ENCODE measurements around the gene SYPL2.
A peak's percentile ranks its signal among the peaks of the same experiment; 100 is the strongest.
"Not testable (repeated sequence)": the region's sequence is repeated elsewhere in the genome, so short reads cannot be mapped to it uniquely, and the experiment has no call there.

Gene SYPL2

DNA sequence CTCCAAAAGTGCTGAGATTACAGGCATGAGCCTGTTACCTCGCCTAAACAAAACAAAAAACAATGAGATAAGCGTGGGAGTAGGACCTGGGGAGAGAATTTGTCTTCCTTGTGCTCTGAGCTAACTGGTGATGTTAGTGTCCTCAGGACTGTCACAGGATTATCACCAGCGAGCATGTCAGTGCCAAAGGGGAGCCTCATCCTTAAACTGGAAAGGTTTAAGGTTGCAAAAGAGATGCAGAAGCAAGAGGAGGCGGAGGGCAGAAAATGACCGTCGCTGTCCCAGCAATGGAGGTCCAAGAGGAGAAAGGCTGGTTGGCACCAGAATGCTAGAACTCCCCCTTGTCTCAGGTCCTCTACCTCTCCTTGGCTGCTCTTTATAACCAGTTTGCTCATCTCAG is 3.9 kb downstream of the SYPL2 start:
- DNase-seq (ENCODE audit: low read depth, low spot score) = no peak

DNA sequence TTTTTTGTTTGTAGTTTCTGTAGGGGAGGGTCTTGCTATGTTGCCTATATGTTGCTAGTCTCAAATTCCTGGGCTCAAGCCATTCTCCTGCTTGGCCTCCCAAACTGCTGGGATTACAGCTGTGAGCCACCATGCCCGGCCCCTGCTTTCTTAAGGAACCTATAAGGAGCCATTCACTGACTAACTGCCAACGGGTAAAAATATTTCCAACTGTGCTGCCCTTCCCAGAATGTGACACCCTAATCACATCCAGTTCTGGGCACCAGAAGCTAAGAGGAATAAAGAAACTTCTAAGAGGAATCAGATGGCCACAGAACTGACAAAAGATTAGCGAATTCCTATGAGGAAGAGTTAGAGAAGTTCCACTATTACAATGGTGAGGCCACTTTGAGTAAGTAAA is 6.4 kb downstream of the SYPL2 start:
- no peak for DNase-seq (ENCODE audit: low read depth, low spot score)

DNA sequence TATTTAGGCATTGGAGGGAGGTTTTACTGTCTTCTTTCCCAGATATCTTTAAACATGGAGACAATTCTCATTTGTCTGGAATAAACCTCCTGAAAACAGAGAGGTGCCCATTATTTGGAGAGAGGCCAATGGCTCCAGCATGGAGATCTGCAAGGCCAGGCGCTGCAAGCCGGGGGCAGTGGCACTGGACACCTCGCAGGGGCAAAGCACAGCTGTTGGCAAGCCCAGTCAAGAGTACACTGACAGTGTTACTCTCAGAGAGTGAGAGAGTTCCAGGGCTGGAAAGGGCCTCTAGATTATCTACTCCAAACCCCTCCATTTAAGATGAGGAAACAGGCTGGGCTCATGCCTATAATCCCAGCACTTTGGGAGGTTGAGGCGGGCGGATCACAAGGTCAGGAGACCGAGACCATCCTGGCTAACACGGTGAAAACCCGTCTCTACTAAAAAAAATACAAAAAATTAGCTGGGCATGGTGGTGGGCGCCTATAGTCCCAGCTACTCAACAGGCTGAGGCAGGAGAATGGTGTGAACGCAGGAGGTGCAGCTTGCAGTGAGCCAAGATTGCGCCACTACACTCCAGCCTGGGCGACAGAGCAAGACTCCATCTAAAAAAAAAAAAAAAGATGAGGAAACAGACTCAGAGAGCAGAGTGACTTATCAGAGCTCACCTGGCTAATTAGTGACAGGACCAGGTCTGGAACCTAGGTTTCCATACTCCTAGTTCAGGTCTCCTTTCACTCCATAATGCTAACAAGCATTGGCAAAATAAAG is 7.1 kb downstream of the SYPL2 start:
- not testable (repeated sequence) for DNase-seq (ENCODE audit: low read depth, low spot score)

DNA sequence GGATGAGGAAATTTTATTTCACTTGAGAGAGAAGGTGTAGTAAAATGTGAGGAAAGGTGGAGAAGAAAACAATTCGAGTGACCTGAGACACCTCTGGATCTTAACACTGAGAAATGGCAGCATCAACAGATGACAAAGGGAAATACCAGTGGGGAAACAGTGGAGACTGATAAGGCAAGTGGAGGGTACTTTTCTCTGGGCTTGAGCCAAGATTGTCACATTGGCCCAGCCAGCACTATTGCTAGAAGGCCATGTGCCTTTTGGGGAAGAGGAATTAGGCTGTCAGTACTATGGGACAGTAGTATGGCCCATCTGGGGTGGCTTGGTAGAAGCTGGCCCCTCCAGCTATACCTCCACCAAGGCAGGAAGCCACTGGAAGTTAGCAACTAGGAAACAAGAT is 8.4 kb downstream of the SYPL2 start:
- no peak for DNase-seq (ENCODE audit: low read depth, low spot score)

DNA sequence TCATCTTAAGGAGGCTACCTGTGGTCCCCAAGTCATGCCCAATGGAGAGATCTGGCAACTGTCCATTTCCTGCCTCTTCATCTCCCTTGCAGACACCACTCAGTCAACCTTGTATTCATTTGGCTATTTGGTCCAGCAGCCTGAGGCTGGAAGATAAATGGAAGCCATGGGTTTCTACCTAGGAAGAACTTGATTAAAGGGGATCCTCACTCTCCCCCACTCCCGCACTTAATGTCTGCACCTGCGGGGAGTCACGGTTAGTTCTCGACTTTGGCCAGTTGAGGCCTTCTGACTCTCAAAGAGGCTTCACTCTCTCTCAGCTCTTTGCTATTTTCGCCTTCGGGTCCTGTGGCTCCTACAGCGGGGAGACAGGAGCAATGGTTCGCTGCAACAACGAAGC is 8.9 kb downstream of the SYPL2 start:
- DNase-seq (ENCODE audit: low read depth, low spot score) = no peak

DNA sequence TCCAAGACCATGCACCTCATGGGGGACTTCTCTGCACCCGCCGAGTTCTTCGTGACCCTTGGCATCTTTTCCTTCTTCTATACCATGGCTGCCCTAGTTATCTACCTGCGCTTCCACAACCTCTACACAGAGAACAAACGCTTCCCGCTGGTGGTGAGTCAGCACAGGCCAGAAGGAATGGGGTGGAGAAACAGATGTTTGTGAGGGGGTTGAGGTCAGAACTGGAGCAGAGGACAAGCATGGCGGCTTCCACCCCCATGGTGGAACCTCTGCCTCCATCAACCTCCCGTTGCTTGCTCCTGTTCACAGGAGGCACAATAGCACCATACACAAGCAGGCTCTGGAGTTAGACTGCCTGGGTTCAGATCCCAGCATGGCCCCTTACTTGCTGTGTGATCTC is 10.5 kb downstream of the SYPL2 start:
- DNase-seq (ENCODE audit: low read depth, low spot score) = no peak

DNA sequence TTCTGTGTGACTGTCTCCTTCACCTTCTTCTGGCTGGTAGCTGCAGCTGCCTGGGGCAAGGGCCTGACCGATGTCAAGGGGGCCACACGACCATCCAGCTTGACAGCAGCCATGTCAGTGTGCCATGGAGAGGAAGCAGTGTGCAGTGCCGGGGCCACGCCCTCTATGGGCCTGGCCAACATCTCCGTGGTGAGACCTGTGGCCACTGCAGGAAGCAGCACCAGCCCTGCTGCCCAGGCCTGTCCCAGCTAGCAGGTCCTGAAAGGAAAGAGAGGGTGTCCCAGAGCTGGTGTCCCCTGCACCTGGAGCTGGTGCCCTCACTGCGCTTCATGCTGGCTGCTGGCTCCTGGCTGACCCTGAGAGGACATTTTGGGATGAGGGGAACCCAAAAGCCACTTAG is 11.5 kb downstream of the SYPL2 start:
- DNase-seq (ENCODE audit: low read depth, low spot score) = no peak

DNA sequence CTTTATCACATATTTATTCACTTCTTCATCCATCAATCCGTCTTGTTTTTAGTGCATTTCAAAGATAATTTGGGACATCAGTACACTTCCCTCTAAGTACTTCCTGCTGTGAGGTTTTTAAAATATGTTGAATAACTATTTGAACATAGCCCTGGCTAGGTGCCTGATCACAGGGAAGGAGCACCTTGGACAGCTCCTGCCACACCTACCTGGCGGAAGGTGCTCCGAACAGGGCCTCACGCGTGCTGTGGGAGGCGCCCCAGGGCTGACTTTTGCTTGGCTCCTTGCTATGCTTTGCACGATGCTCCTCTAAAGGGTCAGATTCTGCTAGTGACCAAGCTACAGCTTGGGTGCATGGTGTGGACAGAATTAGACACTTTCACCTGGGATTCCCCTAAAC is 12.5 kb downstream of the SYPL2 start:
- DNase-seq (ENCODE audit: low read depth, low spot score) = no peak

DNA sequence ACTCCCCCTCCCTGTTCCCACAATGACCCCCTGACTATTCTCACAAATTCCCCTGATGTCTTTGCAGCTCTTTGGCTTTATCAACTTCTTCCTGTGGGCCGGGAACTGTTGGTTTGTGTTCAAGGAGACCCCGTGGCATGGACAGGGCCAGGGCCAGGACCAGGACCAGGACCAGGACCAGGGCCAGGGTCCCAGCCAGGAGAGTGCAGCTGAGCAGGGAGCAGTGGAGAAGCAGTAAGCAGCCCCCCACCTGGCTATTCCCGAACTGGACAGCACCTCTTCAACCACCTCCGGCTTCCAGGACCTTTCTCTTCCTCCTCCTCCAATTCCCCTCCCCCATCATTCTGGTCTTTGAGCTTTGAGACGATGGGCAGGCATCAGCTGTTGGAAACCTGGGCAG is 13.0 kb downstream of the SYPL2 start:
- DNase-seq (ENCODE audit: low read depth, low spot score) = no peak

DNA sequence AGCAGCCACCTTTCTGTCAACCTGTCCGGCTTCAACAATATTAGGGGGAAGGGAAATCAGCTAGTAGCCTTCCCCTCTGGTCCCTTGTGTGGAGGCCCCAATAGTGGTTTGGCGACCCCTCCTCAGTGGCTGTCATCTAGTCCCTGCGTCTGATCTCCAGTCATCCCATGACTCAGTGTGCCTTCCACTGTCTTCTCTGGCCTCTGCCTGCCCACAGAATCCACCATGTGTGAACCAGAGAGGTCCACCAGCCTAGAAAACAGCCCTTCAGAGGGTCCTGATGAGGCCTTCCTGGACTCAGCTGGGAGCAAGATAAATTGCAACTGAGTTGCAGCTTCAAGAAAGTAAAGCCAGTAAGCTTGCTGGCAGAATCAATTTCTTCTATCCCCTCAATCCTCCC is 13.6 kb downstream of the SYPL2 start:
- DNase-seq (ENCODE audit: low read depth, low spot score) = no peak

DNA sequence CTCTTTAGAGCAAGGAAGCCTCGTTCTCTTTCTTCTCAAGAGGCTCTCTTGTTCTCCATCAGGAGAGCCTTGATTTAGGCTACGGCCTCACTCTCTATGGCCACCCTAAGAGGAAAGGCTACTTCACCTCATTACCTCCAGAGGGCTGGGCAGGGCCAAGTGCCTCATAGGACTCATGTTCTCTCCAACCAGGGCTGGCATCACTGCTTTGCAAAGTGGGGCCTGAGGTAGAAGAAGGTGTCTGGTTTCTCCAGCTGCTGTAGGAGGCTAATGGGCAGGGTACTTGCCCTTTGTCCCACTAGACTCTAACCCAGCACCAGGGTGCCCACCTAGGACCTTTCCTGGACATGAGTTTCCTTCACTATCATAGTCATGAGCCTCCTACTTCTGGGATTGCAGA is 15.3 kb downstream of the SYPL2 start:
- DNase-seq (ENCODE audit: low read depth, low spot score) = no peak

DNA sequence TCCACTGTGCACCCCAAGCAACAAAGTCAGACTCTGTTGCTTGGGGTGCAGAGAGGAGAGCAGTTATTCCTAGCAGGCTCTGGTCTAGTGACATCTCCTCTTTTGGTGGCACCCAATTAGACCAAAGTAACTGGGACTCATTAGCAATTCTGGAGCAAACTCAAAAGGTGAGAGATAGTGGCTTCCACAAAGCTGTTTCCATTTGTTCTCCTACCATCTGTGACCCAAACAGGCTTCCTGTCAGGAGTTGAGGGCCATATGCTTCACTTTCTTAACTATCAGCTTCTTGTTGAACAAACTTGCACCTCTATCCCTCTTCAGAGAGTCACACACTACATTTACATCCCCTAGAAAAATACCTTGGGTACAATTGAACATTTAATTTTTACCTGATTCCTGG is 15.9 kb downstream of the SYPL2 start:
- no peak for DNase-seq (ENCODE audit: low read depth, low spot score)

DNA sequence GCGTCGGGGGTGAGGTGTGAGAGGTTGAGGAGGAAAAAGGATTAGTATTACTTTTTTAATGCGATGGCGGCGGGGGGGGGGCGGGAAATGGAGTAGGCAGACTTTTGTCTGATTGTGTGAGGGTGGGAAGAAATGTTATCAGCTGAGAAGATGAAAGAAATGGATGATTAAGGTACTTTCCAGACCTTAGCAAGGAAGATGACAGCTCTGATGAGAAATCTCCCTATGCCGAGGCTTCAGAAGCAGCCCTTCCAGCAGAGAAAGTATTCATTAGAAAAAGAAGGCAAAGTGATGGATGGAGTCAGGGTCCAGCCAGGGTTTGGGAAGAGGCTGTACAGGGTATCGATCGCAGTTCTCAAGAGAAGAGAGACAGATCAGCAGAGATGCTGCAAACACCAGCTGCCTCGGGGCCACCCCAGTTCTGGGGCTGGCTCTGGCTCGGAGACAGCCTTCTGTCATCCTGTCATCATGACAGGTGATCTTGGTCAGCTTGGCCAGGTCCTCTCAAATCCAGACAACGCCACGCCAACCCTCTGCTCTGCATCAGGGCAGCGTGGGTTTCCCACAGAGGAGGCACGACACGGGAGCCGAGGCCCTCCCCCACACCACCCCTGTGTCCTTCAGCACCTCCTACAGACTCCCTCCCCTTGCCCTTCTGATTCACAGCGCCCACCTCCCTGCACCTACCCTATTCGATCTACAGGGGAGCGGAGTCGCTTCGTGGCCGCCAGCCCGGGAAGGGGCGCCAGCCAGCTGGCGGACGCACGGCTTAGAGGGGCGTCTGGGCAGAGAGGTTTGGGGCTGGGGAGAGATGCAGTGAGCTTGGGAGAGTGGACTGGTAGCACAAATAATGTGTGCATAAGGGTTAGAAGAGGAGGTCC is 16.7 kb downstream of the SYPL2 start:
- DNase-seq (ENCODE audit: low read depth, low spot score) = no peak

DNA sequence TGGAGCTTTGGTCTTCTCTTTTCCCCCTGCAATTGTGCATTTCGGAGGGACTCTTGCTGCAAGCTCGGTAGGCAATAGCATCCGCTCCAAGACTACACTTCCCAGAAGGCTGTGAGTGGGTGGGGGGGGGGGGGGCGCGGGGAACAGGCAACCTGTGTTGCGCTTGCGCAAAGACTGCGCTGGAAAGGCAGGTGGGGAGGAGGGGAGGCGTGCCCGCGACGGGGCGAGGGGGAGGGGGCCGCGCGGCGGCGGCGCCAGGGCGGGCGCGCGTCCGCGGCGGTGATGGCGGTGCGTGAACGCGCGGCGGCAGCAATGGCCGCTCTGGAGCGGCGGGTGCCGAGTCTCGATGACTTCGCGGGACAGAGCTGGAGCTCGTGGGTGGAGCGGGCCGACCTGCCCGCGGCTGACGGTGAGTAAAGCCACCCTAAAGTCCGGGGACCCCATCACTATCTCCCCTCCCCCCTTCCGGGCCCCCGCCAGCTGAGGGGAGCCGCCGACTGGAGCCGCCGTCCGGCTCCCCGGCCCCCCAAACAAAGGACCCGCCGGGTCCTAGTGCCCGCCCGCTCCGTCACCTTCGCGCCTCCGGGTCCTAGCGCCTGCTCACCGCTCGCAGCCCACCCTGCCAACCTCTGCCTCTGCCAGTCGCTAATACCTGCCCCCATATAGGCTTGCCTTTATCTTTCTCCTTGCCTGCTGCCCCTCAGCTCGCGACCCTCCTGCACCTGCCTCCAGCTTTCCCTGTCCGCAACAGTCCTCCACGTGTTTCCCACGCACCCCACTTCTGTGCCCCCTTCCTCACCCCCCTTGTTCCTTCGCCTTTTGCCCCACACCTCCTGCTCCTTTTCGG is 17.5 kb downstream of the SYPL2 start, which contains the start of gene ATXN7L2:
Gene ATXN7L2 (plus strand): TSS at position 234 of the 847 bp plus-strand sequence. CDS start 49 bp downstream, at position 283.
- peak; percentile 87 for DNase-seq (ENCODE audit: low read depth, low spot score)

DNA sequence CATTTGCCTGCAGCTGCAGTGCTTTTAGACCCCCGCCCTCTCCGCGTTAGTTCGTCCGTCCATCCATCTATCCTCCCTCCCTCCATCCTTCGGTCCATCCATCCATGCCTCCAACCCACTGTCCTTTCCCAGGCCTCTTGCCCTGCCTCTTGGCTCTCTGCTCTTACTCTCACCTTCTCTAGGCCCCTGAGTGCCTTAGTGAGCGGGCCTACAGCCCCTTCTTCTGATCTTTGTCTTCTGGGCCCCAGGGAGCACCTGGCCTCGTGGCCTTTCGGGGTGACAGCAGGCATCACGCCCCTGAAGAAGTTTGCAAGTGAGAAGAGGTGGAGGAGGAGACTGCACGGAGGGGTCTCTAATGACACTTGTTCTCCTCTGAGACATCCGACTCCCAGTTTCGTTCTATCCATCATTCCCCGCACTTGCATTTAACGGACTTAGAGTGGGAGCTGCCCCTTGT is 18.2 kb downstream of the SYPL2 start:
- DNase-seq (ENCODE audit: low read depth, low spot score) = no peak

DNA sequence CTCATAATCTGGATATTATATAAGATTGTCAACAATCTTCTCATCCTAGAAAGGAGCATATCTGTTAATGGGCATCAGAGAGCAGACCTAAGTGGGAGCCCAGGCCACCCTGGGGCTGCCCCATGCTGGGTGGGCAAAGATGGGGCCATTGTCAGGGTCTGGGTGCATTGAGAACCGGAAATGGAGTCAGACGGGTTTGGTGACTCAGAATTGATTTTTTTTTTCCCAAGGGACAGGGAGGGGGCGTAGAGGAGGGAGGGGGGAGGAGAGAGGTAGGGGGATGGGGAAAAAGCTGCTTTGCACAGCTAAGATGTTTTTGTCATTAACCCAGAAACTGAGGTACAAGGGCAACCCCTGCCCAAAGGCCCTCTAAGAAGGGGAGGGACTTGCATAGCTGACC is 18.7 kb downstream of the SYPL2 start:
- no peak for DNase-seq (ENCODE audit: low read depth, low spot score)

DNA sequence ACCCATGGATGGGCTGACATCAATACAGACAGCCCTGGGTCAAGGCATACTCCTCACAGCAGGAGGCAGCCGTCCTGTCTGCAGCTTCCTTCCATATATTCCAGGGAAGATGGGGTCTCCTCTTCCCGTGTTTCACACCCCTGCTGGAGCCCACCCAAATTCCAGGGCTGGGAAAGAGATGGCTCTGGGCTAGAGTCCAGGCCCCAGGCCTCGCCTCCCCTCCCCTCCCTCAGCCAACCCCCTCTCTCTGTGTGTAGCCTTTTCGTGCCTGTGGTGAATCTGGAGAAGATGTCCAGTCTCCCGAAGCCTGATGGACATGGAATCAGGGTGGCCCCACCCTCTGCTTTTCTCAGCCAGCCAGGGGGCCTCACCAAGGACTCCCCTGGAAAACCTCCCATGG is 20.9 kb downstream of the SYPL2 start:
- DNase-seq (ENCODE audit: low read depth, low spot score) = no peak

DNA sequence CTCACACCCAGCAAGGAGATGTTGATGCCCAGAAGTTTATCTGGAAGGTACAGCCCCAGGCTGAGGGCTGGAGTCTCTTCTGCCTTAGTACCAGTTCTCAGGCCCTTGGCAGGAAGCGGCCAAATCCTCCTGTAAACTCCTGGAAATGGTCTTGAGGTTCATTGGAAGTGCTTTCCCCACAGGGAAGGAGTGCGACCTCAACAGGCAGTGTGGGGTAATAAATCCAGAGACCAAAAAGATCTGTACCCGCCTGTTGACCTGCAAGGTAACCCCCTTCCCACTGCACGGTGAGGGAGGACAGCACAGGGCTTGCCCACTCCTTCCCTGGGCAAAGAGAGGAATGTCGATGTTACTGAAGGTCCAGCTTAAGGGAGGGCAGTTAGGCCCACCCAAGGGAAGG is 21.9 kb downstream of the SYPL2 start:
- DNase-seq (ENCODE audit: low read depth, low spot score) = no peak

DNA sequence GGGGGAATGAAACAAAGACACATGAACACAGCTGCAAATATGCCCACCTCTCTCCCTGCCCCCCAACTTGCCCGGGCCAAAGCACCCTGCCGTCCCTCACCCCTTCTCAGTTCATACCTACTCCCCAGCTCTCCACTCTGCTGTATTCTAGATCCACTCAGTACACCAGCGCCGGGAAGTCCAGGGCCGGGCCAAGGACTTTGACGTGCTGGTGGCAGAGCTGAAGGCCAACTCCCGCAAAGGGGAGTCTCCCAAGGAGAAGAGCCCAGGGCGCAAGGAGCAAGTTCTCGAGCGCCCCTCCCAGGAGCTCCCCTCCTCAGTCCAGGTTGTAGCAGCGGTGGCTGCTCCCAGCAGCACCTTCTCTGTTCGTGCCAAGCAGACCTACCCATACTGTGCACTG is 22.4 kb downstream of the SYPL2 start:
- DNase-seq (ENCODE audit: low read depth, low spot score) = no peak

DNA sequence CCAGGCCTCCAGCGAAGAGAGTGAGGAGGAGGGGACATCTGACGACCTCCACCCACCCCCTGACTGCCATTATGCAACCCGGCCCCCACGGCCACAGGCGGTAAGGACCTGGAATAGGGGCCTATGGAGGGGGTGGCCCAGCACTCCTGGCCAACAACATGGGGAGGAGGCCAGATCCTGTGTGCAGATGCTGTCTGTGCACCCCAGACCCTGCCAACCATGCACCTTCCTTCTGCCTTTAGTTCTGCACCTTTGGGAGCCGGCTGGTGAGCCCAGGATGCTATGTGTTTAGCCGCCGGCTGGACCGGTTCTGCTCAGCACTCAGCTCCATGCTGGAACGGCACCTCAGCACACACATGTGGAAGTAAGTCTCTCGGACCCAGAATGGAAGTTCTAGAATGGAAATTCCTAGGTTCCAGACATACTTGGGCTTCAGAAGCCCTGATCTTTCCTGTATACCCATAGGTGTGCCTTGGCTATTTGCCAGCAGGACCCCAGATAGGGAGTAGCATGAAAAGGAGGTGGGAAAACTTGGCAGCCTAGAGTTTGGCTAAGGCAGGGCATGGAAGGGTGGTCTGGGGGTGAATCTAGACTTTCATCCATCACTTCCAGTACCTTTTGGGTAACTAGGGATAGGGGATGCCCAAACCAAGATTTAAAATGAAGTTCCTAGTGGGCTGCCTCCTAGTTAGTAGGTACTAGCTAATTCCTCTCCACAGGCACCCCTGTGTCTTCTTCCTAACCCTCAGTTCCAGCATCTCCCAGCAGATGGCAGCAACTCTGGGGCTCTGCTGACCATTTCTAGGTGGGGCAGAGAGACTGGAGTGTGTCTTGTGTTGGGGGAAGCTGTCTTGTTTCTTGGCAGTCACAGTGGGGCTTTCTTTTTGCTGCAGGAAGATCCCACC is 23.9 kb downstream of the SYPL2 start:
- peak; percentile 39 for DNase-seq (ENCODE audit: low read depth, low spot score)

DNA sequence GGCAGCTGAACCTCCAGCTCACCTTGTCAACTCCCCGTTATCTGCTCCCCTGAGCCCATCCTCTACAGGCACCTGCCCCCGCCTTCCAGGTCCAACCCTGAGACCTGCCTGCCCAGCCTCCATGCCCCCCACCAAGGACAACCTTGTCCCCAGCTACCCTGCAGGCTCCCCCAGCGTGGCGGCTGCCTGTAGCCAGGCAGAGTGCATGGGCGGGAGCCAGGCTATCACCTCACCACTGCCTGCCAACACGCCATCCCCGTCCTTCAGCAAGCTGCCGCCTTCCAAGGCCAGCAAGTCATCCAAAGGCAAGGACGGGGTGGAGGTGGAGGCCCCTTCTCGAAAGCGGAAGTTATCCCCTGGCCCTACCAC is 24.6 kb downstream of the SYPL2 start:
- DNase-seq (ENCODE audit: low read depth, low spot score) = no peak
